ENCODE measurements around the gene DTX3.
"Not testable (repeated sequence)": the region's sequence is repeated elsewhere in the genome, so short reads cannot be mapped to it uniquely, and the experiment has no call there.

DNA sequence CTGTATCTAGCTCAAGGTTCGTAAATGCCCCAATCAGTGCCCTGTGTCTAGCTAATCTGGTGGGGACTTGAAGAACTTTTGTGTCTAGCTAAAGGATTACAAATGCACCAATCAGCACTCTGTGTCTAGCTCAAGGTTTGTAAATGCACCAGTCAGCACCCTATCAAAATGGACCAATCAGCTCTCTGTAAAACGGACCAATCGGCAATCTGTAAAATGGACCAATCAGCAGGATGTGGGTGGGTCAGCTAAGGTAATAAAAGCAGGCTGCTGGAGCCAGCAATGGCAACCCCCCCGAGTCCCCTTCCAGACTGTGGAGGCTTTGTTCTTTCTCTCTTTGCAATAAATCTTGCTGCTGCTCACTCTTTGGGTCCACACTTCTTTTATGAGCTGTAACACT, 51.8 kb downstream of the DTX3 start:
- not testable (repeated sequence) for TF ChIP-seq RELA (CRISPR knock-in tag; IDR thresholded peaks at IDR 0.05; ENCODE audit: borderline replicate concordance); GABPB1 (CRISPR knock-in tag; IDR thresholded peaks at IDR 0.05); SMAD4 (CRISPR knock-in tag; IDR thresholded peaks at IDR 0.05)
- TF ChIP-seq, protein P1, sequence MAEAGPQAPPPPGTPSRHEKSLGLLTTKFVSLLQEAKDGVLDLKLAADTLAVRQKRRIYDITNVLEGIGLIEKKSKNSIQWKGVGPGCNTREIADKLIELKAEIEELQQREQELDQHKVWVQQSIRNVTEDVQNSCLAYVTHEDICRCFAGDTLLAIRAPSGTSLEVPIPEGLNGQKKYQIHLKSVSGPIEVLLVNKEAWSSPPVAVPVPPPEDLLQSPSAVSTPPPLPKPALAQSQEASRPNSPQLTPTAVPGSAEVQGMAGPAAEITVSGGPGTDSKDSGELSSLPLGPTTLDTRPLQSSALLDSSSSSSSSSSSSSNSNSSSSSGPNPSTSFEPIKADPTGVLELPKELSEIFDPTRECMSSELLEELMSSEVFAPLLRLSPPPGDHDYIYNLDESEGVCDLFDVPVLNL (CRISPR knock-in tag; IDR thresholded peaks at IDR 0.05; ENCODE audit: borderline replicate concordance, low read depth) = not testable (repeated sequence)
- TF ChIP-seq, protein P2, sequence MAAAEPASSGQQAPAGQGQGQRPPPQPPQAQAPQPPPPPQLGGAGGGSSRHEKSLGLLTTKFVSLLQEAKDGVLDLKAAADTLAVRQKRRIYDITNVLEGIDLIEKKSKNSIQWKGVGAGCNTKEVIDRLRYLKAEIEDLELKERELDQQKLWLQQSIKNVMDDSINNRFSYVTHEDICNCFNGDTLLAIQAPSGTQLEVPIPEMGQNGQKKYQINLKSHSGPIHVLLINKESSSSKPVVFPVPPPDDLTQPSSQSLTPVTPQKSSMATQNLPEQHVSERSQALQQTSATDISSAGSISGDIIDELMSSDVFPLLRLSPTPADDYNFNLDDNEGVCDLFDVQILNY (CRISPR knock-in tag; IDR thresholded peaks at IDR 0.05) = not testable (repeated sequence)
- TF ChIP-seq, protein P3, sequence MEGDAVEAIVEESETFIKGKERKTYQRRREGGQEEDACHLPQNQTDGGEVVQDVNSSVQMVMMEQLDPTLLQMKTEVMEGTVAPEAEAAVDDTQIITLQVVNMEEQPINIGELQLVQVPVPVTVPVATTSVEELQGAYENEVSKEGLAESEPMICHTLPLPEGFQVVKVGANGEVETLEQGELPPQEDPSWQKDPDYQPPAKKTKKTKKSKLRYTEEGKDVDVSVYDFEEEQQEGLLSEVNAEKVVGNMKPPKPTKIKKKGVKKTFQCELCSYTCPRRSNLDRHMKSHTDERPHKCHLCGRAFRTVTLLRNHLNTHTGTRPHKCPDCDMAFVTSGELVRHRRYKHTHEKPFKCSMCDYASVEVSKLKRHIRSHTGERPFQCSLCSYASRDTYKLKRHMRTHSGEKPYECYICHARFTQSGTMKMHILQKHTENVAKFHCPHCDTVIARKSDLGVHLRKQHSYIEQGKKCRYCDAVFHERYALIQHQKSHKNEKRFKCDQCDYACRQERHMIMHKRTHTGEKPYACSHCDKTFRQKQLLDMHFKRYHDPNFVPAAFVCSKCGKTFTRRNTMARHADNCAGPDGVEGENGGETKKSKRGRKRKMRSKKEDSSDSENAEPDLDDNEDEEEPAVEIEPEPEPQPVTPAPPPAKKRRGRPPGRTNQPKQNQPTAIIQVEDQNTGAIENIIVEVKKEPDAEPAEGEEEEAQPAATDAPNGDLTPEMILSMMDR (IDR thresholded peaks at IDR 0.05) = not testable (repeated sequence)
- TF ChIP-seq, protein P4, sequence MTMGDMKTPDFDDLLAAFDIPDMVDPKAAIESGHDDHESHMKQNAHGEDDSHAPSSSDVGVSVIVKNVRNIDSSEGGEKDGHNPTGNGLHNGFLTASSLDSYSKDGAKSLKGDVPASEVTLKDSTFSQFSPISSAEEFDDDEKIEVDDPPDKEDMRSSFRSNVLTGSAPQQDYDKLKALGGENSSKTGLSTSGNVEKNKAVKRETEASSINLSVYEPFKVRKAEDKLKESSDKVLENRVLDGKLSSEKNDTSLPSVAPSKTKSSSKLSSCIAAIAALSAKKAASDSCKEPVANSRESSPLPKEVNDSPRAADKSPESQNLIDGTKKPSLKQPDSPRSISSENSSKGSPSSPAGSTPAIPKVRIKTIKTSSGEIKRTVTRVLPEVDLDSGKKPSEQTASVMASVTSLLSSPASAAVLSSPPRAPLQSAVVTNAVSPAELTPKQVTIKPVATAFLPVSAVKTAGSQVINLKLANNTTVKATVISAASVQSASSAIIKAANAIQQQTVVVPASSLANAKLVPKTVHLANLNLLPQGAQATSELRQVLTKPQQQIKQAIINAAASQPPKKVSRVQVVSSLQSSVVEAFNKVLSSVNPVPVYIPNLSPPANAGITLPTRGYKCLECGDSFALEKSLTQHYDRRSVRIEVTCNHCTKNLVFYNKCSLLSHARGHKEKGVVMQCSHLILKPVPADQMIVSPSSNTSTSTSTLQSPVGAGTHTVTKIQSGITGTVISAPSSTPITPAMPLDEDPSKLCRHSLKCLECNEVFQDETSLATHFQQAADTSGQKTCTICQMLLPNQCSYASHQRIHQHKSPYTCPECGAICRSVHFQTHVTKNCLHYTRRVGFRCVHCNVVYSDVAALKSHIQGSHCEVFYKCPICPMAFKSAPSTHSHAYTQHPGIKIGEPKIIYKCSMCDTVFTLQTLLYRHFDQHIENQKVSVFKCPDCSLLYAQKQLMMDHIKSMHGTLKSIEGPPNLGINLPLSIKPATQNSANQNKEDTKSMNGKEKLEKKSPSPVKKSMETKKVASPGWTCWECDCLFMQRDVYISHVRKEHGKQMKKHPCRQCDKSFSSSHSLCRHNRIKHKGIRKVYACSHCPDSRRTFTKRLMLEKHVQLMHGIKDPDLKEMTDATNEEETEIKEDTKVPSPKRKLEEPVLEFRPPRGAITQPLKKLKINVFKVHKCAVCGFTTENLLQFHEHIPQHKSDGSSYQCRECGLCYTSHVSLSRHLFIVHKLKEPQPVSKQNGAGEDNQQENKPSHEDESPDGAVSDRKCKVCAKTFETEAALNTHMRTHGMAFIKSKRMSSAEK (CRISPR knock-in tag; IDR thresholded peaks at IDR 0.05; ENCODE audit: borderline replicate concordance) = not testable (repeated sequence)
